MV-4-11 (cell line): ENCODE results near the gene MYLIP.

Experiments
- DNase-seq: peaks from one replicate; lab custom pipeline; 2025; lab: John Stamatoyannopoulos, UW

Gene MYLIP

DNA sequence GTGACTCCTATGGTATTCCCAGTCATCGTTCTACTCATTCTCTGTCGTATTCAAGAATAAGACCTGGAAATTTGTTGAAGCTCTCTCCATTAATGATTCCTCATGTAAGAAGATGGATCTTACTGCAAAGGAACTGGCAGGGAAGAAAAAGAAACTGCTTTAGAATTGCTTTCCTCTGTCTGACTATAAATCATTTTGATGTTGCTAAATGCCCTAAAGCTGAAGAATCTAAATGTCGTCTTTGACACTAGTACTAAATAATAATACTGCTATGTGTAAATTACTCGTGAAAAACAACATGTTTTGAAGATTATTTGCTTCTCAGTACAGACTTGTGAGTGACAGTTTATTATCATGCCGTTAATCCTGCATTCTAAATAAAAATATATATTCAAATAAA is 20.5 kb upstream of the MYLIP start:
- DNase-seq, result no peak

DNA sequence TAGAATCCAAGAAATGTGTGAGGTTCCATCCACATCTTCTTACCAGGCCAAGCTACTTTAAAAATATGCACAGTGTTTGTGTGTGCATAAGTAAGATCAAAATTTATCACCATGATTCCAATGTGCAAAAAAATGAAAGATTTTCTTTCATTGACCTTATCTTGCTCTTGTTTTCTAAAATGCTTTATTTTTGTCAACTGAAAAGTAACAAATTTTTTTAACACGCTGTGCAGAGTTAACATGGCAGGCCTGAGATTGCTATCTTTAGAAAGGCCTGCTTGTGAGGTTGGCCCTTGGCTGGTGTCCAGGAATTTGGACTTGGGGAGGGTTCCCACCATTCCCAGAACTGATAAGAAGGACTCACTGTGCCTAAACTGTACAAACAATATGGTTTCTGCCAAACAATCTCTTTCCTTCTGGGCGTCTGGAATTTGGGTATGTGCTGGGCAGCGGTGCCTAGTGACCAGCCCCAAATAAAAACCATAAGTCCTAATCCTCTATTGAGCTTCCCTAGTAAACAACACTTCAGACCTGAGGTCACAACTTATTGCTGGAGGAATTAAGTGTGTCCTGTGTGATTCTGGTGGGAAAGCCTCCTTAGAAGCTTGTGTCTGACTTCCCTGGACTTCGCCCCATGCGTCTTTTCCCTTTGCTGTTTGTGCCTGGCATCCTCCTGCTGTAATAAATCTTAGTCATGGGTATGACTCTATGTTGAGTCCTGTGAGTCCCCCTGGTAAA is 19.8 kb upstream of the MYLIP start:
- DNase-seq, result no peak

DNA sequence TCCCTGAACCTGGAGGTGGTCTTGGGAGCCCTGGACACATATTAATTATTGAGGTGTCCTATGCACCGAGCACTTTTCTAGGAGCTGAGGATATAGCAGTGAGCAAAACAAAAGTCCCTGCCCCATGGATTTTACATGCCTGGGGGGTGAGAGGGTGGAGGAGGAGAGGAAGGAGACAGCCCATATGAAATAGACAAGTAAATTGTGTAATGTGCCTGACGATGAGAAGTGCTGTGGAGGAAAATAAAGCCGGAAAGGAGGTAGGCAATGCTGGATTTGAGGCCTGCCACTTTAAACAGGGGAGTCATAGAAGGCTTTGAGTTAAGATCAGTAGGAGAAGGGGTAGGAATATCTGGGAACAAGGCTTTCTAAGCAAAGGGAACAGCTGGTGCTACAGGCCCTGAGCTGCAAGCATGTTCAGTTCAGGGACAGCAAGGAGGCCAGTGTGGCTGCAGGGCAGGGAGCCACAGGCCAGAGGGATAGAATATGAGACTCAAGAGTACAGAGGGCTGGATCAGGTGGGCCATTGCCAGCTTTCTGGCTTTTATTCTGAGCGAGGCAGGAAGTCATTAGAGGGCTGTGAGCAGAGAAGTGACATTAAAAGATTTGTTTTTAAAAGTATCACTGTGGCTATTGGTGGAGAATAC is 19.1 kb upstream of the MYLIP start:
- no peak for DNase-seq

DNA sequence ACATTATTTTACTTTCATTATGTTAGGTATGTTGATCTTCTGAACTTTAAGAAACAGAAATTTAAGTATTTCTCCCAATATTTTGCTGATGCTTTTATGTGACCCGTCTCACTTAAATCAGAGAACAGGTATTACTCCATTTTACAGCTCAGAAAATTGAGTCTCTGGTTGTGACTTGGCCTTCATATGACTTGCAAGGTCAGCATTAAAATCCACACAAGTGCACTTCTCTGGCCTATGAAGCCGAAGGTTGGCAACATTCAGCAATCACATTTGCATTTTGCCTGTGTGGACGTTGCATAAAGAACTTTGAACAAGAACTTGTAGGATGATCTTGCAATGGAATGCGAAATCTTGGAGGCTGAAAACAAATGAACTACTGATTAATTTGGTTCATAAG is 10.1 kb upstream of the MYLIP start:
- DNase-seq, result no peak

DNA sequence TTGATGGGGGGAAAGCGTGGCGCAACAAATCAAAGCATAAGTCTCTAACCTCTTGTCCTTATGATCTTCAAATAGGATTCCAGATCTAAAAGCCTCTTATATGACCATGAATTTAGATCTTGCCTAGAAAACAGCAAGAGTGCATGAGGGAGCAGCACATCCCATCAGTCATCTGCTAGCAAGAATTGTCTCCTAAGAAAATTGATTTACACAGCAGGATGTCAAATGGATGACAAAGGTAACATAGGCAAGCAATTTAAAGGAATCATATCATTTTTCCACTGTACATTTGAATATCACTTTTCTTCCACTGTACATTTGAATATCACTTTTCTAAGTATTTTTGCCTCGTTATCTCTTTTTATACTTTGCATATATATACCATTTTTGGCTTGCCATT is 7.5 kb upstream of the MYLIP start:
- DNase-seq, result no peak

- DNase-seq, result no peak
Measured at GRCh38 chr6:16122197-16122596, 6.7 kb upstream of the MYLIP start.

DNA sequence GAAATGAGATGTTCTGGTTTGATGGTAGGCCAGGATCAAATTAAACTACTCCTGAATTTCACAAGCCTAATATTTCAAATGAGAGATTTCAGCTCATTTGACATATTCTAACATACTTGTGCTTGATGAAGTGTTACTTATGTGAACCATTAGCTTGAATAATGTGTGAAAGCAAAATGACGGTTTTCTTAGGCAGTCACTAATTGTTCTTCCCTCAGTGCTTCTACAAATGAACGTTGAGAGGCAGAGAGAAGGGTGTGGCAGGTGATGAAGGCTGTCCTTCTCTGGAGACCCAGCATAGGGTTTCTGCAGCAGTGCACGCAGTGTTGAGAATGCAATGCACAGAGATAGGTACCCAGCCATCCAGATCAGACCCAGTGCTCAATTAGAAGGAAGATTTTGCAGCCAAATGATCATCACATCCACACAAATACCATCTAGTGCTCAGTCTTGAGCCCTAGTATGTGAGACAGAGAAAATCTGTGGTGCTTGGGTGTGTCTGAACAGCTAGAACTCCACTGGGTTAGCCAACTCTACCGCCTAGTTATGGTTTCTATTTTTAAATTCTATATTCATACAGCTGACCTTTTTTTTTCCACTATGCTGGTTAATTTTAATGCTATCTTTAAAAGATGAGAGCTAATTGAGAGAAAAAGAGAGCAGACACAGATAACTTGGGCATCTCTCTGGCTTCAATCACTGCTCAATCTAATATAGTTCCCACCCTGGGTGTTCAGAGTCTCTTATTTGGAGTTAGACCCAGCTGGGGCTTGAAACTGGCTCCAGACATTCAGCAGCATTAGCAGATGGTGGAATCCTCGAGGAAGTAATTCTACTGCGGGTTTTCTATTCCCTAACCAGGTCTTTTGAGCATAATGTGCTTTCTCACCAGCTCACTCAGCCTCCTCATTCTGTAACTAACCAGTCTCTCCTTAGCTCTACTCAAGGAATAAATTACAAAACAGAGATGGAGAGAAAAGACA is 4.4 kb upstream of the MYLIP start:
- DNase-seq, result peak; percentile 23

DNA sequence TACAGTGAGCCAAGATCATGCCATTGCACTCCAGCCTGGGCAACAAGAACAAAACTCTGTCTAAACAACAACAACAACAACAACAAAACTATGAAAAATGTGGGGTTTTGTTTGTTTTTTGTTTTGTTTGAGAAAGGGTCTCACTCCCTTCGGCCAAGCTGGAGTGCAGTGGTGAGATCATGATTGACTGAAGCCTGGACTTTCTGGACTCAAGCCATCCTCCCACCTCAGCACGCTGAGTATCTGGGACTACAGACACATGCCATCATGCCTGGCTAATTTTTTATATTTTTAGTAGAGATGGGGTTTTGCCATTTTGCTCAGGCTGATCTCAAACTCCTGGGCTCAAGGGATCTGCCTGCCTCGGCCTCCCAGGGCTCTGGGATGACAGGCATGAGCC is 2.8 kb upstream of the MYLIP start:
- DNase-seq, result no peak

GRCh38 chr6:16126861-16127260 is 2.0 kb upstream of the MYLIP start:
- no peak for DNase-seq

DNA sequence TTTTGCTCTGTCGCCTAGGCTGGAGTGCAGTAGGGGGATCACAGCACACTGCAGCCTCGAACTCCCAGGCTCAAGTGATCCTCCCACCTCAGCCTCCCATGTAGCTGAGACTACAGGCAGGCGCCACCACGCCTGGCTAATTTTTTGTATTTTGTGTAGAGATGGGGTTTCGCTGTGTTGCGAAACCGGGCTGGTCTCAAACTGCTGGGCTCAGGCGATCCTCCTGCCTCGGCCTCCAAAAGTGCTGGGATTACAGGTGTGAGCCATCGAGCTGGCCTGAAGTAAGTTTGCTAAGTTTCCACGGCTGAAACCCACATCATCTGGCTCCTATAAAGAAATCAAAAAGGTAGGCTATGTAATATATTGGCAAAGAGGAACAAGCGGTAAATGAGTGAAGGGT is 1.4 kb upstream of the MYLIP start:
- DNase-seq, result no peak

- no peak for DNase-seq
Measured at GRCh38 chr6:16129623-16130401, 926 bp downstream of the MYLIP start.

DNA sequence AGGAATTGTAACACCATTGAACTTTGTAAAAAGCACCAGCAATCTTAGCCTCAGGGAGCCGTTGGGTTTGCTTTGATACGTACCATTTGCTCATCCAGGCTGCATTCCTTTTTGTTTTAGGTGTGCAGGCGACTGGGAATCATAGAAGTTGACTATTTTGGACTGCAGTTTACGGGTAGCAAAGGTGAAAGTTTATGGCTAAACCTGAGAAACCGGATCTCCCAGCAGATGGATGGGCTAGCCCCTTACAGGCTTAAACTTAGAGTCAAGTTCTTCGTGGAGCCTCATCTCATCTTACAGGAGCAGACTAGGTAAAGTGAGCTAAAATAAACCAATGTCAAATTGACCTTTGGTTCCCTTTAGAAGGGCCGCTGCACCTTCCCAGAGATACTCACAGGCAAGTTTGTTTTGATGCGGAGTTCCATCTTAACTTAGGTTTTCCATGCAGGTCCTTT is 1.6 kb downstream of the MYLIP start:
- DNase-seq, result no peak

DNA sequence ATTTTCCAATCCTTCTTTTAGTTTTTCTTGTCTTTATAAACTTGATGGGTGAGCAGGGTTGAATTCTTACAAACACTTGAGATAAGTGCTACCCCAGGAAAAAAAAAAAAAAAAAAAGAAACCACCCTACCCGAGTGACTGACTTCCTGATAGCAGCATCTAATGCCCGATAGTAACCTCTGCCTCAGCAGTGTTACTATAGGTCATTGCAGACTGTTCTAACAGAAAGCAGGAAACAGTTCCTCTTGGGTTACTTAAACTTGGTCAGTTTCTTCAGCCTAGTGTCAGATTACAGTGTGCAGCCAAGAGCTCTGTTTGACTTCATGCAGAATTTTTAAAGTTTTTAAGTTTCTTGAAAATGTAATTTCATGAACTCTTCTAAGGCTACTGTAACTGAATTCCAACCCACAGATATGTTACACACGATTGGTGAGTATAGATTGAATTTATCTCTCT is 2.1 kb downstream of the MYLIP start:
- peak; percentile 91 for DNase-seq

GRCh38 chr6:16132909-16133308 is 4.0 kb downstream of the MYLIP start:
- DNase-seq, result no peak

GRCh38 chr6:16134430-16134829 is 5.5 kb downstream of the MYLIP start:
- no peak for DNase-seq

DNA sequence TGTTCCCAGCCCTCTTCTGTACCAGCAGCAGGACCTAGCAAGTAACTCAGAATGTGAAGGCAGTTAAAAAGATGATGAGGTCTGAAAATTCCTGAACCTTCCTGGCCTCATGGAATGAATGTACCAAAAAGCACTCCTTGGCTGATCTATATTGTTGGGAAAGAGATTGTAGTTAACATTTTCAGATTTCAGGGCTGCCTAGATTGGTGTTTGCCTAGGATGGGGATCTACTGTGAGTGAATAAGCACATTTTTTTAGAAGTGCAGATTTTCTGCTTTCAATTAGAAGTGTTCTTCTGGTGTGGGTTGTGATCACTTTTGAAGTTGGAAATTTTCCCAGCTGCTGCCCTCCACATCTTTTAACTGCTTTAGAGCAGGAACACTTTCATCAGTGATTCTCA is 6.2 kb downstream of the MYLIP start:
- no peak for DNase-seq

GRCh38 chr6:16136091-16136490 is 7.2 kb downstream of the MYLIP start:
- DNase-seq, result no peak

DNA sequence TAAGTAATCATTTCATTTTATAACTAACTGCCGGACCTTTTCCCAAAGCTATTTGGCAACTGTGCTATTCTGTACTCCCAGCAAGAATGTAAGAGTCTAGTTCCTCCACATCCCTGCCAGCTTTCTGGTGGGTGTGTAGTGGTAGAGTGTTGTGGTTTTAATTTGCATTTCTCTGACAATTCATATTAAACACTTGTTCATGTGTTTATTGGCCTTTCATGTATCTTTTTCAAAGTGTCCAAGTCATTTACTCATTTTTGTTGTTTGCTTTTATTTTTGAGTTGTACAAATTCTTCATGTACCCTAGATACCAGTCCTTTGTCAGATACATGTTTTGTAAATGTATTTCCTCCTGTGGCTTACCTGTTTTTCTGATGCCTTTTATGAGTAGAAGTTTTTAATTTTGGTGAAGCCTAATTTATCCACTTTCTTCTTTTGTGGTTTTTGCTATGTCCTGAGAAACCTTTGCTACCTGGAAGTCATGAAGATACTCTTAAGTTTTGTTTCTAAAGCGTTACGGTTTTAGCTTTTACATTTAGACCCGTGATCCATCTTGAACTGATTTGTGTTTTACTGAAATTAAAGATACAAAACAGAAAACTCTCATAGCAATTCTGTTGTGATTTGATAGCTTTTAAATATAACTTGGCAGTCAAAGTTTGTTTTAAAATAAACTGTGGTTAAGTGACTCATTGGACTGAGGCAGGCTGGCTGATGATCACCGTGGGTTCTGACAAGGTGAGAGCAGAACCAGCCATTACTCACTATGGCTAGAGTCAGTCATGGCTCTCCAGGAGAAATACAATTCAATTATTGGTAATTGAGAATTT is 8.0 kb downstream of the MYLIP start:
- DNase-seq, result no peak

- DNase-seq, result no peak
Measured at GRCh38 chr6:16137451-16137801, 8.5 kb downstream of the MYLIP start.

- no peak for DNase-seq
Measured at GRCh38 chr6:16139556-16139955, 10.7 kb downstream of the MYLIP start.

- DNase-seq, result no peak
Measured at GRCh38 chr6:16140607-16141006, 11.7 kb downstream of the MYLIP start.
